Right atrium auricular region (tissue), 2 donors: ENCODE results near the gene LIMS1. TPM values are rescaled to one million over a fixed set of nuclear protein-coding genes. Genes with fewer than 3 reads are reported as not detected.

ENCODE experiments used
- DNase-seq: peaks from one replicate; pipeline ENCODE4 v3.0.0-alpha.2; 2019; ENCODE audit warnings: low spot score
- H3K27ac ChIP-seq, 2 donors: fragments of 200-600 bp; sonication (generic); 1 replicate in 1 of 2; 2 replicates in 1 of 2; pipeline ENCODE4 v1.5.1; 2016 to 2019
- H3K27me3 ChIP-seq, 2 donors: fragments of 200-600 bp; sonication (generic); one replicate each; pipeline versions ENCODE4 v1.5.1 to v1.6.0; 2017 to 2019
- H3K36me3 ChIP-seq: fragments of 200-600 bp; sonication (generic); one replicate; pipeline ENCODE4 v1.5.1; 2016
- H3K4me1 ChIP-seq, 2 donors: fragments of 200-600 bp; sonication (generic); one replicate each; pipeline versions ENCODE4 v1.5.1 to v1.6.0; 2017 to 2019
- H3K4me3 ChIP-seq, 2 donors: fragments of 200-600 bp; sonication (generic); 1 replicate in 1 of 2; 2 replicates in 1 of 2; pipeline ENCODE4 v1.5.1; 2017 to 2019; ENCODE audit warnings: mild to moderate bottlenecking in 1 of 2, moderate library complexity in 1 of 2
- H3K9me3 ChIP-seq, 2 donors: fragments of 200-600 bp; sonication (generic); one replicate each; pipeline ENCODE4 v1.5.1; 2019
- CTCF ChIP-seq, 2 donors: fragments of 200-600 bp; sonication (generic); IDR thresholded peaks; one replicate each; pipeline ENCODE4 v1.5.1; 2019; ENCODE audit warnings: antibody characterized with exemption in 2 of 2
- total RNA-seq, 2 donors: library from RNA; depleted of rRNA; stranded (reverse); fragments of >200 nt; gene quantifications; one replicate each; pipeline ENCODE4 v1.1.0, GENCODE V29; 2016

The LIMS1 gene
- total RNA-seq, 2 donors from 2014 or later: 66.7 to 106 TPM

DNA sequence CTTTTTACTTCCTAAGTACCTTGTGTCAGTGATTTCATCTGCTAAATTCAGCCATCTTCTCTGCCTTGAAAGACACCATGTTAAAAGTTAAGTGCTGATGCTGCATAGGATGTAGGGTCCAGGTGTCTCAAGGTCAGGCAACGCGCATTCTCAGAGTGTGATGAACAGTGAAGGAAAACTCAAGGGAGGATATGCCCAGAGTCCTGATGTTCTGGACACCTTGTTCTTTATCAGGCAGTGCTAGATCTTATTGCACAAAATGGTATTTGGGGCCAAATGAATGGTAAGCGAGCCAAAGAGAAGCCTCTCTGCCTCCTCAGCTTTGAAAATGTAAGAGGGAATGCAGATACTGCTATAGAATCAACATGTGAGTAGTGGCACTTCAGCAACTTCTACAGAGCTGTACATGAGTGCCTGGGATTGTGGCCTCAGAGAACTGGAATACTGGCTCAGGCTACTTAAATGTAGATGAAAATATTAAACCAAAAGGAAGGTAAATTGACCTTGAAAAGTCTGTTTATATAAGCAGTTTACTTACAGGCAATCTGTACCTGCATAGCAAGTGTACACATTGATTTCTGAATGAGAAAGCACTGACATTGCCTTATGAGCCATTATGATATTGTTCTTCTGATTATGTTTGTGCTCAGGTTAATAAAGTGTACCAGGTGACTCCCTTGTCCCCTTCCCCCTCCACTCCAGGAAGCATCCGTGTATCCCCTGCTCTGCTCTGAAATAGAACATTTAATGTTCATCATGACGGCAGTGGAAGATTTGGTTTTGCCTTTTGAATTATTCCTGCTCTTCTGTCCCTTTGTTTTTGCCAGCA is 98.3 kb downstream of the LIMS1 start:
- Histone ChIP-seq H3K4me3 (no peak overlapping the region), H3K27ac (no peak overlapping the region), H3K9me3 (no peaks in the 10 kb centered on the region), H3K36me3 (no peaks in the 10 kb centered on the region), H3K27me3 (no peaks in the 10 kb centered on the region), H3K4me1 (peaks cover 0 to 60% of the 10 kb centered on the region in 2 donors)
- no peak for TF ChIP-seq CTCF (IDR thresholded peaks at IDR 0.05)
- no peak for DNase-seq

GRCh38 chr2:108633409-108633808 is 99.1 kb downstream of the LIMS1 start:
- no peak for TF ChIP-seq CTCF (IDR thresholded peaks at IDR 0.05)
- Histone ChIP-seq H3K27me3 (no peaks in the 10 kb centered on the region), H3K4me3 (no peak overlapping the region), H3K4me1 (peaks cover 0 to 68% of the 10 kb centered on the region in 2 donors), H3K27ac (peak overlapping the region in 1 of 2 donors; percentile 62), H3K36me3 (no peaks in the 10 kb centered on the region), H3K9me3 (no peaks in the 10 kb centered on the region)
- DNase-seq: no peak

- Histone ChIP-seq H3K27ac (peak overlapping the region; percentile 49 to 62), H3K27me3 (no peaks in the 10 kb centered on the region), H3K9me3 (no peaks in the 10 kb centered on the region), H3K4me3 (no peak overlapping the region), H3K4me1 (peaks cover 0 to 72% of the 10 kb centered on the region in 2 donors), H3K36me3 (no peaks in the 10 kb centered on the region)
- DNase-seq: no peak
- no peak for TF ChIP-seq CTCF (IDR thresholded peaks at IDR 0.05)
Measured at GRCh38 chr2:108634011-108634410, 99.7 kb downstream of the LIMS1 start.

GRCh38 chr2:108634576-108635160 is 100.4 kb downstream of the LIMS1 start:
- TF ChIP-seq CTCF (IDR thresholded peaks at IDR 0.05): no peak
- Histone ChIP-seq H3K9me3 (no peaks in the 10 kb centered on the region), H3K36me3 (no peaks in the 10 kb centered on the region), H3K27me3 (no peaks in the 10 kb centered on the region), H3K4me3 (no peak overlapping the region), H3K4me1 (peaks cover 0 to 76% of the 10 kb centered on the region in 2 donors), H3K27ac (peak overlapping the region; percentile 49 to 62)
- DNase-seq: no peak

- Histone ChIP-seq H3K4me3 (no peak overlapping the region), H3K9me3 (no peaks in the 10 kb centered on the region), H3K36me3 (no peaks in the 10 kb centered on the region), H3K4me1 (peaks cover 0 to 87% of the 10 kb centered on the region in 2 donors), H3K27me3 (no peaks in the 10 kb centered on the region), H3K27ac (peak overlapping the region; percentile 87)
- no peak for DNase-seq
- TF ChIP-seq CTCF (IDR thresholded peaks at IDR 0.05): no peak
Measured at GRCh38 chr2:108635630-108636354, 101.5 kb downstream of the LIMS1 start.
